Endothelial cell of umbilical vein (primary cell): ENCODE data around the gene CDKL5. TPM values are rescaled to one million over a fixed set of nuclear protein-coding genes. Genes with fewer than 3 reads are reported as not detected.

Source experiments
- BruUV-seq: library from RNA; stranded (reverse); fragments of 400-500 nt; replicated peaks from 2 replicates; lab custom pipeline; 2021; lab: Mats Ljungman, UMichigan
- CTCF ChIA-PET: fragments of 300-600, 350-600 bp; sonication (Branson Sonifier 250); formaldehyde crosslinking; loops from one replicate; lab custom pipeline; 2021; ENCODE audit warnings: antibody characterized with exemption, inconsistent platforms; lab: Charles Lee
- POLR2A ChIA-PET: fragments of 300-600, 350-600 bp; sonication (Branson Sonifier 250); formaldehyde crosslinking; loops from one replicate; lab custom pipeline; 2021; ENCODE audit warnings: antibody characterized with exemption, inconsistent platforms; lab: Charles Lee
- DNase-seq: peaks from one replicate; pipeline ENCODE4 v3.0.0-alpha.2; 2011; ENCODE audit warnings: low read depth, low spot score
- FAIRE-seq: peaks from 2 replicates; lab custom pipeline; 2011; peaks lifted over from hg19 to GRCh38; lab: Jason Lieb, UNC
- H2AFZ ChIP-seq: 2 replicates; pipeline ENCODE4 v1.6.0; 2012; ENCODE audit warnings: low read depth, low read length, control low read depth, inconsistent platforms
- H3K27ac ChIP-seq: 2 replicates; pipeline ENCODE4 v1.5.1; 2011; ENCODE audit warnings: low read depth, mild to moderate bottlenecking, control low read depth, low read length, moderate library complexity; ENCODE audit not compliant: insufficient read depth
- H3K27me3 ChIP-seq, 2 experiments: 2 replicates each; pipeline versions ENCODE4 v1.6.0 to v1.6.1; 2011; ENCODE audit warnings: low read length in 2 of 2, mixed read lengths in 1 of 2; ENCODE audit not compliant: control insufficient read depth in 2 of 2, insufficient read depth in 2 of 2
- H3K36me3 ChIP-seq, 2 experiments: 2 replicates in 1 of 2; 3 replicates in 1 of 2; pipeline ENCODE4 v1.5.1; 2011; ENCODE audit warnings: low read length in 2 of 2, mild to moderate bottlenecking in 1 of 2, moderate library complexity in 1 of 2; ENCODE audit not compliant: control insufficient read depth in 2 of 2, insufficient read depth in 2 of 2; ENCODE audit errors: extremely low read depth in 1 of 2
- H3K4me1 ChIP-seq: 3 replicates; pipeline ENCODE4 v1.5.1; 2011; ENCODE audit warnings: mild to moderate bottlenecking, low read length; ENCODE audit not compliant: control insufficient read depth, insufficient read depth; ENCODE audit errors: extremely low read depth
- H3K4me2 ChIP-seq: 2 replicates; pipeline ENCODE4 v1.6.1; 2011; ENCODE audit warnings: low read length, control low read depth, mixed read lengths; ENCODE audit not compliant: insufficient read depth
- H3K4me3 ChIP-seq, 3 experiments: fragments of 200-600 bp in 1 of 3; sonication (generic), shearing (Covaris generic) in 1 of 3; replicated peaks in 1 of 3; 2 replicates each; pipeline ENCODE4 v1.5.1; 2011 to 2016; ENCODE audit warnings: control low read depth in 3 of 3, low read length in 3 of 3, mild to moderate bottlenecking in 2 of 3, inconsistent platforms in 1 of 3, low read depth in 1 of 3, moderate library complexity in 1 of 3; ENCODE audit not compliant: insufficient read depth in 1 of 3
- H3K79me2 ChIP-seq: 2 replicates; pipeline ENCODE4 v1.6.0; 2012; ENCODE audit warnings: low read length, inconsistent platforms; ENCODE audit not compliant: control insufficient read depth, insufficient read depth
- H3K9ac ChIP-seq: replicated peaks from 2 replicates; pipeline ENCODE3; 2011; ENCODE audit warnings: low read length, control low read depth; ENCODE audit not compliant: insufficient read depth; ENCODE audit errors: extremely low read depth
- H3K9me1 ChIP-seq: replicated peaks from 3 replicates; pipeline ENCODE4 v1.6.0; 2011; ENCODE audit warnings: mild to moderate bottlenecking, low read length; ENCODE audit not compliant: control insufficient read depth, insufficient read depth; ENCODE audit errors: extremely low read depth
- H3K9me3 ChIP-seq: replicated peaks from 2 replicates; pipeline ENCODE4 v1.5.1; 2012; ENCODE audit warnings: low read length, inconsistent platforms; ENCODE audit not compliant: control insufficient read depth, insufficient read depth
- H4K20me1 ChIP-seq: replicated peaks from 2 replicates; pipeline ENCODE3; 2011; ENCODE audit warnings: mild to moderate bottlenecking, low read length; ENCODE audit not compliant: control insufficient read depth, insufficient read depth; ENCODE audit errors: extremely low read depth
- EZH2 ChIP-seq: IDR thresholded peaks from 2 replicates; pipeline ENCODE4 v1.6.1; 2012; ENCODE audit warnings: borderline replicate concordance, low read depth, mild to moderate bottlenecking, moderate library complexity, low read length, inconsistent platforms; ENCODE audit not compliant: severe bottlenecking
- FOS ChIP-seq: IDR thresholded peaks from 2 replicates; pipeline ENCODE4 v1.6.1; 2011; ENCODE audit warnings: mild to moderate bottlenecking, low read length, moderate library complexity, borderline replicate concordance; ENCODE audit not compliant: insufficient read depth
- GATA2 ChIP-seq: IDR thresholded peaks from 2 replicates; pipeline ENCODE4 v1.7.0; 2011; ENCODE audit warnings: low read depth, mild to moderate bottlenecking, moderate library complexity, mixed read lengths, low read length; ENCODE audit not compliant: insufficient read length, insufficient read depth
- JUN ChIP-seq: IDR thresholded peaks from 2 replicates; pipeline ENCODE4 v1.6.1; 2011; ENCODE audit warnings: borderline replicate concordance, low read depth; ENCODE audit not compliant: insufficient read length, insufficient read depth
- MYC ChIP-seq: IDR thresholded peaks from one replicate; pipeline ENCODE4 v1.6.1; 2011; ENCODE audit warnings: mild to moderate bottlenecking, low read depth, low read length
- POLR2A ChIP-seq: IDR thresholded peaks from 2 replicates; pipeline ENCODE4 v1.6.1; 2012; ENCODE audit warnings: low read depth, mild to moderate bottlenecking, control low read depth, low read length
- POLR2AphosphoS5 ChIP-seq: IDR thresholded peaks from 2 replicates; pipeline ENCODE4 v1.6.1; 2012; ENCODE audit warnings: low read depth, mild to moderate bottlenecking, control low read depth, low read length, moderate library complexity; ENCODE audit not compliant: insufficient read depth
- dilution Hi-C: fragments of 300-500 bp; cut with MboI; formaldehyde crosslinking; loops from one replicate; pipeline ENCODE4 v1.15.0; 2019; ENCODE audit warnings: low sequenced_read_pairs; ENCODE audit not compliant: extremely low pct_ligation_motif_present
- intact Hi-C: fragments of 100-400 bp; cut with micrococcal nuclease; formaldehyde crosslinking; loops from one replicate; pipeline ENCODE4 v1.10.0; 2022
- polyA plus RNA-seq, 4 experiments: library from polyadenylated mRNA; depleted of rRNA in 3 of 4; stranded (reverse) in 3 of 4; unstranded in 1 of 4; fragments of >200 nt; gene quantifications; 2 replicates each; pipeline versions ENCODE4 v1.2.1 to v1.2.3, GENCODE V29; 2011 to 2012; ENCODE audit warnings: missing spikeins in 1 of 4
- total RNA-seq: library from RNA; stranded (reverse); gene quantifications from 2 replicates; pipeline ENCODE4 v1.2.3, GENCODE V29; 2021
- TF ChIP-seq, protein P1 (sequence below), 2 donors: IDR thresholded peaks; 1 replicate in 1 of 2; 2 replicates in 1 of 2; pipeline ENCODE4 v1.5.1; 2011; ENCODE audit warnings: low read length in 2 of 2, mild to moderate bottlenecking in 2 of 2, moderate library complexity in 2 of 2, control low read depth in 1 of 2, inconsistent platforms in 1 of 2, low read depth in 1 of 2; ENCODE audit not compliant: insufficient read depth in 1 of 2; ENCODE audit errors: extremely low read depth in 1 of 2
- TF ChIP-seq, protein P2 (sequence below): IDR thresholded peaks from 2 replicates; pipeline ENCODE4 v1.6.1; 2011; ENCODE audit not compliant: insufficient read depth, insufficient read length

CDKL5 gene
- total and polyA plus RNA-seq, 2 donors (not counting 3 experiments of a cell fraction or from before 2014, with no cell fraction given): 1.5 to 4.3 TPM

DNA sequence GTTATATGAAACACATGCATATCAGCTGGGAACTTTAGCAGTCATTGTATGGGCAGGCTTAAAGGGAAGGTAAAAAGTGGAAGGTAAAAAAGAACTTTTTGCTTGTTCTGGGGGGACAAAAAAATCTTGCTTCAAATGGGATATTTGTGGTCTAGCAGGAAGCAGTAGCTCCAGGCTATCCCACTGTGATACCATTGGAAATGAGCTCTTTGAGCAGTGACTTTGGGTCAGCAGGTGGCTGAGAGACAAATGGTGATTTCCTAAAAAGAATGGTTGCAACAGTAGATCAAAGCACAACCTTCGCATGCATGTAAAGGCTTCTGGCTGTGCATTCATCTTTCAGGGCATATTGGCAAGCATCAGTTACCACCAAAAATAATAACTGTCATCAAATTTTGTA lies 140.3 kb downstream of the CDKL5 start:
- Histone ChIP-seq H3K9me1 (no peaks in the 10 kb centered on the region), H3K36me3 (no peaks in the 10 kb centered on the region), H3K9ac (no peak overlapping the region), H3K4me1 (no peaks in the 10 kb centered on the region), H3K27me3 (no peaks in the 10 kb centered on the region), H3K79me2 (no peaks in the 10 kb centered on the region), H3K4me2 (no peak overlapping the region), H3K9me3 (no peaks in the 10 kb centered on the region), H2AFZ (no peak overlapping the region), H4K20me1 (no peaks in the 10 kb centered on the region), H3K27ac (no peak overlapping the region), H3K4me3 (no peak overlapping the region)
- DNase-seq (no peak), FAIRE-seq (no peak)
- intact Hi-C loops: no loop called here
- BruUV-seq: no TSS peak
- TF ChIP-seq POLR2AphosphoS5 (no peak), GATA2 (no peak), FOS (no peak), POLR2A (no peak), EZH2 (no peak), JUN (no peak), MYC (no peak)
- TF ChIP-seq, protein P1, sequence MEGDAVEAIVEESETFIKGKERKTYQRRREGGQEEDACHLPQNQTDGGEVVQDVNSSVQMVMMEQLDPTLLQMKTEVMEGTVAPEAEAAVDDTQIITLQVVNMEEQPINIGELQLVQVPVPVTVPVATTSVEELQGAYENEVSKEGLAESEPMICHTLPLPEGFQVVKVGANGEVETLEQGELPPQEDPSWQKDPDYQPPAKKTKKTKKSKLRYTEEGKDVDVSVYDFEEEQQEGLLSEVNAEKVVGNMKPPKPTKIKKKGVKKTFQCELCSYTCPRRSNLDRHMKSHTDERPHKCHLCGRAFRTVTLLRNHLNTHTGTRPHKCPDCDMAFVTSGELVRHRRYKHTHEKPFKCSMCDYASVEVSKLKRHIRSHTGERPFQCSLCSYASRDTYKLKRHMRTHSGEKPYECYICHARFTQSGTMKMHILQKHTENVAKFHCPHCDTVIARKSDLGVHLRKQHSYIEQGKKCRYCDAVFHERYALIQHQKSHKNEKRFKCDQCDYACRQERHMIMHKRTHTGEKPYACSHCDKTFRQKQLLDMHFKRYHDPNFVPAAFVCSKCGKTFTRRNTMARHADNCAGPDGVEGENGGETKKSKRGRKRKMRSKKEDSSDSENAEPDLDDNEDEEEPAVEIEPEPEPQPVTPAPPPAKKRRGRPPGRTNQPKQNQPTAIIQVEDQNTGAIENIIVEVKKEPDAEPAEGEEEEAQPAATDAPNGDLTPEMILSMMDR (IDR thresholded peaks at IDR 0.05; ENCODE audit: extremely low read depth in 1 of 2, insufficient read depth in 1 of 2, low read depth in 1 of 2, low read length in 2 of 2): no peak
- TF ChIP-seq, protein P2, sequence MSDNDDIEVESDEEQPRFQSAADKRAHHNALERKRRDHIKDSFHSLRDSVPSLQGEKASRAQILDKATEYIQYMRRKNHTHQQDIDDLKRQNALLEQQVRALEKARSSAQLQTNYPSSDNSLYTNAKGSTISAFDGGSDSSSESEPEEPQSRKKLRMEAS: no peak
- ChIA-PET CTCF (no interaction called here), POLR2A (no interaction called here)
- dilution Hi-C loops: no loop called here
